ENCODE results near the gene SLC25A42. TPM values are rescaled to one million over a fixed set of nuclear protein-coding genes. Genes with fewer than 3 reads are reported as not detected.

SLC25A42 gene
- total RNA-seq, 1 experiment from 2014 or later = 8.1 TPM

- H3K27me3 Mint-ChIP-seq (ENCODE audit: low read depth) = peaks cover 8% of the 10 kb centered on the region
- no peaks in the 10 kb centered on the region for H3K36me3 Mint-ChIP-seq
- no peak overlapping the region for H3K4me3 Mint-ChIP-seq
- ATAC-seq (no peak), DNase-seq (ENCODE audit: low spot score) (no peak)
- POLR2A ChIA-PET = no interaction called here
- no peak overlapping the region for H3K27ac Mint-ChIP-seq
- no peak for TF ChIP-seq NFYB (CRISPR knock-in tag; conservative IDR thresholded peaks at IDR 0.05; ENCODE audit: low read depth)
- H3K4me1 Mint-ChIP-seq = peaks cover 20% of the 10 kb centered on the region
- H3K9me3 Mint-ChIP-seq = no peaks in the 10 kb centered on the region
- CTCF ChIA-PET = interaction anchor here (0.9 kb wide), 1 partner anchor 12 kb away, joined by 3 read pairs; no protein-coding TSS in a partner anchor
These were observed 39.4 kb downstream of the SLC25A42 start for GRCh38 chr19:19103167-19103566.

- no peaks in the 10 kb centered on the region for H3K36me3 Mint-ChIP-seq
- H3K9me3 Mint-ChIP-seq = no peaks in the 10 kb centered on the region
- peaks cover 19% of the 10 kb centered on the region for H3K27me3 Mint-ChIP-seq (ENCODE audit: low read depth)
- H3K4me1 Mint-ChIP-seq = peaks cover 20% of the 10 kb centered on the region
- H3K27ac Mint-ChIP-seq = peak overlapping the region; percentile 95
- DNase-seq (ENCODE audit: low spot score) (peak; percentile 89), ATAC-seq (peak; percentile 85)
- ChIA-PET POLR2A (interaction anchor here (0.7 kb wide), 1 partner anchor 325 kb away, joined by 3 read pairs; no protein-coding TSS in a partner anchor), CTCF (interaction anchor here (0.6 to 2.8 kb wide), 9 partner anchors 8 to 282 kb away, joined by 3 to 13 read pairs (median 3); partner anchors contain the start of genes BORCS8 and RFXANK)
- peak overlapping the region; percentile 83 for H3K4me3 Mint-ChIP-seq
- peak; percentile 65; the same call in 1 of the 2 replicates for TF ChIP-seq FOXP4 (CRISPR knock-in tag; IDR thresholded peaks at IDR 0.05)
- TF ChIP-seq ATF2 (CRISPR knock-in tag; IDR thresholded peaks at IDR 0.05; ENCODE audit: borderline replicate concordance, low read depth) = no peak
- peak; percentile 30; the same call in 1 of the 2 replicates for TF ChIP-seq USF1 (CRISPR knock-in tag; IDR thresholded peaks at IDR 0.05)
- TF ChIP-seq E2F5 (CRISPR knock-in tag; IDR thresholded peaks at IDR 0.05) = no peak
- peak; percentile 23; the same call in 1 of the 2 replicates for TF ChIP-seq FOXK1 (CRISPR knock-in tag; IDR thresholded peaks at IDR 0.05)
- 0 out of 2 replicates have a peak, but pooled peaks have one; percentile 35 for TF ChIP-seq ARID4B (CRISPR knock-in tag; IDR thresholded peaks at IDR 0.05; ENCODE audit: borderline replicate concordance)
- TF ChIP-seq SP1 (CRISPR knock-in tag; conservative IDR thresholded peaks at IDR 0.05) = peak; percentile 86
- no peak for TF ChIP-seq JAZF1 (CRISPR knock-in tag; IDR thresholded peaks at IDR 0.05)
- TF ChIP-seq PREB (CRISPR knock-in tag; IDR thresholded peaks at IDR 0.05; ENCODE audit: borderline replicate concordance) = no peak
- TF ChIP-seq ESRRA (CRISPR knock-in tag; IDR thresholded peaks at IDR 0.05; ENCODE audit: borderline replicate concordance) = peak; percentile 54; the same call in 1 of the 2 replicates
- peak; percentile 40; the same call in 1 of the 2 replicates for TF ChIP-seq ETV6 (CRISPR knock-in tag; IDR thresholded peaks at IDR 0.05)
- TF ChIP-seq MAX (CRISPR knock-in tag; IDR thresholded peaks at IDR 0.05) = peak; percentile 66; the same call in 1 of the 2 replicates
- TF ChIP-seq FOXJ3 (CRISPR knock-in tag; IDR thresholded peaks at IDR 0.05; ENCODE audit: borderline replicate concordance) = no peak
- TF ChIP-seq ZBTB21 (CRISPR knock-in tag; IDR thresholded peaks at IDR 0.05; ENCODE audit: borderline replicate concordance) = no peak
- no peak for TF ChIP-seq ATF3 (CRISPR knock-in tag; conservative IDR thresholded peaks at IDR 0.05)
- TF ChIP-seq TCF7 (CRISPR knock-in tag; IDR thresholded peaks at IDR 0.05; ENCODE audit: low read depth) = no peak
- no peak for TF ChIP-seq NR1H2 (CRISPR knock-in tag; IDR thresholded peaks at IDR 0.05)
- TF ChIP-seq JUN (CRISPR knock-in tag; IDR thresholded peaks at IDR 0.05) = no peak
- no peak for TF ChIP-seq EMX1 (CRISPR knock-in tag; IDR thresholded peaks at IDR 0.05)
- no peak for TF ChIP-seq TEAD1 (CRISPR knock-in tag; IDR thresholded peaks at IDR 0.05)
These were observed 41.7 kb downstream of the SLC25A42 start for GRCh38 chr19:19105365-19106055.
